Nephron (organoid): Measurements from ENCODE around the gene FTSJ3.
"Not testable (repeated sequence)": the region's sequence is repeated elsewhere in the genome, so short reads cannot be mapped to it uniquely, and the experiment has no call there.

Experiments used
- H3K27ac Mint-ChIP-seq, 3 experiments: 2 replicates each; pipeline ENCODE4 v1.8.0; 2020; ENCODE audit warnings: mixed read lengths in 3 of 3, mild to moderate bottlenecking in 2 of 3, moderate library complexity in 1 of 3
- H3K27me3 Mint-ChIP-seq: 2 replicates; pipeline ENCODE4 v1.8.0; 2021; ENCODE audit warnings: low read depth, mild to moderate bottlenecking, moderate library complexity, mixed read lengths
- H3K36me3 Mint-ChIP-seq: 2 replicates; pipeline ENCODE4 v1.8.0; 2020; ENCODE audit warnings: low read depth, mixed read lengths
- H3K4me1 Mint-ChIP-seq: 2 replicates; pipeline ENCODE4 v1.8.0; 2020; ENCODE audit warnings: mixed read lengths
- H3K4me3 Mint-ChIP-seq, 3 experiments: 2 replicates each; pipeline ENCODE4 v1.8.0; 2020; ENCODE audit warnings: mild to moderate bottlenecking in 3 of 3, mixed read lengths in 3 of 3, moderate library complexity in 2 of 3
- H3K9me3 Mint-ChIP-seq: 2 replicates; pipeline ENCODE4 v1.8.0; 2020; ENCODE audit warnings: mixed read lengths
- TF ChIP-seq, protein P1 (sequence below), 3 experiments: fragments of 200-600 bp; sonication (generic); IDR thresholded peaks; one replicate each; pipeline ENCODE4 v1.5.0; 2021; ENCODE audit warnings: antibody characterized with exemption in 3 of 3; ENCODE audit not compliant: unreplicated experiment in 3 of 3

Gene FTSJ3

DNA sequence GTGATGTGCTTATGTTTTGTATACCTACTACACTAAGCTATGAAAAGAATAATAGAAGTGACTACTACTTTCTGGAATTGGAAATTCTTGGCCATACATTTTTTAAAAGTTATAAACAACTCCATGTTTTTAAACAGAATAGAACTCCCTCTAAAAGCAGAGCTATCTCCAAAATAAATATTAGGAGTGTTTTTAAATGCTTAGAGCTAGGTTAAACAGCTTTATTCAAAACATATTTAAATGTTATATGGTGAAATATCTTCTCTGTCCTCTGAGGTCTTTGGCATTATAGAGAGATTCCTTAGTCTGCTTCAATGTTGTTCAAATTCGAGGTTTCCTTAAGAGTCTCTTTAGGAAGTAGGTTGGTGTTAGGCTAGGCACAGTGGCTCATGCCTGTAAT, 23.1 kb downstream of the FTSJ3 start:
- H3K27ac Mint-ChIP-seq, result no peak overlapping the region
- TF ChIP-seq, protein P1, sequence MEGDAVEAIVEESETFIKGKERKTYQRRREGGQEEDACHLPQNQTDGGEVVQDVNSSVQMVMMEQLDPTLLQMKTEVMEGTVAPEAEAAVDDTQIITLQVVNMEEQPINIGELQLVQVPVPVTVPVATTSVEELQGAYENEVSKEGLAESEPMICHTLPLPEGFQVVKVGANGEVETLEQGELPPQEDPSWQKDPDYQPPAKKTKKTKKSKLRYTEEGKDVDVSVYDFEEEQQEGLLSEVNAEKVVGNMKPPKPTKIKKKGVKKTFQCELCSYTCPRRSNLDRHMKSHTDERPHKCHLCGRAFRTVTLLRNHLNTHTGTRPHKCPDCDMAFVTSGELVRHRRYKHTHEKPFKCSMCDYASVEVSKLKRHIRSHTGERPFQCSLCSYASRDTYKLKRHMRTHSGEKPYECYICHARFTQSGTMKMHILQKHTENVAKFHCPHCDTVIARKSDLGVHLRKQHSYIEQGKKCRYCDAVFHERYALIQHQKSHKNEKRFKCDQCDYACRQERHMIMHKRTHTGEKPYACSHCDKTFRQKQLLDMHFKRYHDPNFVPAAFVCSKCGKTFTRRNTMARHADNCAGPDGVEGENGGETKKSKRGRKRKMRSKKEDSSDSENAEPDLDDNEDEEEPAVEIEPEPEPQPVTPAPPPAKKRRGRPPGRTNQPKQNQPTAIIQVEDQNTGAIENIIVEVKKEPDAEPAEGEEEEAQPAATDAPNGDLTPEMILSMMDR (IDR thresholded peaks at IDR 0.05; ENCODE audit: unreplicated experiment in 3 of 3), result no peak
- H3K4me3 Mint-ChIP-seq, result no peak overlapping the region
- H3K9me3 Mint-ChIP-seq, result no peaks in the 10 kb centered on the region
- no peaks in the 10 kb centered on the region for H3K27me3 Mint-ChIP-seq
- H3K4me1 Mint-ChIP-seq, result no peaks in the 10 kb centered on the region
- peaks cover 67% of the 10 kb centered on the region for H3K36me3 Mint-ChIP-seq

DNA sequence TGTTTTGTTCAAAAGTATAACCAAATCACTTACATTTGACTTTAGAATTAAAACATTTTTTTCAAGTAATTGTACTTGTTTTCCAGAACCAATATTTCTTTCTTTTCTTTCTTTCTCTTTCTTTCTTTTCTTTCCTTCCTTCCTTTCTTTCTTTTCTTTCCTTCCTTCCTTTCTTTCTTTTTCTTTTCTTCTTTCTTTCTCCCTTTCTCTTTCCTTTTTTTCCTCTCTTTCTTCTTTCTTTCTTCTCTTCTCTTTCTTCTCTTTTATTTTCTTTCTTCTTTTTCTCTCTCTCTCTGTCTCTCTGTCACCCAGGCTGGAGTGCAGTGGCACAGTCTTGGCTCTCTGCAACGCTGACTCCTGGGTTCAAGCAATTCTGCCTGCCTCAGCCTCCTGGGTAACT, 26.7 kb downstream of the FTSJ3 start:
- no peak overlapping the region for H3K27ac Mint-ChIP-seq
- H3K4me3 Mint-ChIP-seq, result no peak overlapping the region
- H3K9me3 Mint-ChIP-seq, result no peaks in the 10 kb centered on the region
- TF ChIP-seq, protein P1 (IDR thresholded peaks at IDR 0.05; ENCODE audit: unreplicated experiment in 3 of 3), result no peak
- H3K36me3 Mint-ChIP-seq, result peaks cover 66% of the 10 kb centered on the region
- H3K27me3 Mint-ChIP-seq, result no peaks in the 10 kb centered on the region
- H3K4me1 Mint-ChIP-seq, result no peaks in the 10 kb centered on the region

GRCh38 chr17:63798572-63799106, 28.8 kb downstream of the FTSJ3 start:
- TF ChIP-seq, protein P1 (IDR thresholded peaks at IDR 0.05; ENCODE audit: unreplicated experiment in 3 of 3), result no peak
- peaks cover 72% of the 10 kb centered on the region for H3K36me3 Mint-ChIP-seq

DNA sequence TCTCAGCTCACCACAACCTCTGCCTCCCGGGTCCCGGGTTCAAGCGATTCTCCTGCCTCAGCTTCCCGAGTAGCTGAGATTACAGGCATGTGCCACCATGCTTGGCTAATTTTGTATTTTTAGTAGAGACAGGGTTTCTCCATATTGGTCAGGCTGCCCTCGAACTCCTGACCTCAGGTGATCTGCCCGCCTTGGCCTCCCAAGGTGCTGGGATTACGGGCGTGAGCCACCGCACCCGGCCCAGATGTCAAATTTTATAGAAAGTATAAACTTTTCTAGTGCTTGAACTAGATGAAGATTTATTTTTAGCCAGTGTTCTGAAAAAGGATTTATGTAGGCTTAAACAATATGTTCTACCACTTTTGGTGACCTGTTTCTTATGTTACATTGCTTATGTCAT, 31.1 kb downstream of the FTSJ3 start:
- not testable (repeated sequence) for H3K4me3 Mint-ChIP-seq, H3K27ac Mint-ChIP-seq, H3K9me3 Mint-ChIP-seq, H3K4me1 Mint-ChIP-seq, H3K27me3 Mint-ChIP-seq
- H3K36me3 Mint-ChIP-seq, result peaks cover 78% of the 10 kb centered on the region

More at GRCh38 chr17:63798572-63799106, 28.8 kb downstream of the FTSJ3 start:
- Mint-ChIP-seq H3K9me3 (no peaks in the 10 kb centered on the region), H3K27me3 (no peaks in the 10 kb centered on the region), H3K4me1 (no peaks in the 10 kb centered on the region), H3K4me3 (no peak overlapping the region), H3K27ac (no peak overlapping the region)

- no peaks in the 10 kb centered on the region for H3K4me1 Mint-ChIP-seq
- H3K36me3 Mint-ChIP-seq, result peaks cover 60% of the 10 kb centered on the region
- no peak overlapping the region for H3K27ac Mint-ChIP-seq
- no peak overlapping the region for H3K4me3 Mint-ChIP-seq
- H3K9me3 Mint-ChIP-seq, result no peaks in the 10 kb centered on the region
- H3K27me3 Mint-ChIP-seq, result no peaks in the 10 kb centered on the region
- TF ChIP-seq, protein P1 (IDR thresholded peaks at IDR 0.05; ENCODE audit: unreplicated experiment in 3 of 3), result no peak
Observed at GRCh38 chr17:63792055-63792729, 35.3 kb downstream of the FTSJ3 start.

DNA sequence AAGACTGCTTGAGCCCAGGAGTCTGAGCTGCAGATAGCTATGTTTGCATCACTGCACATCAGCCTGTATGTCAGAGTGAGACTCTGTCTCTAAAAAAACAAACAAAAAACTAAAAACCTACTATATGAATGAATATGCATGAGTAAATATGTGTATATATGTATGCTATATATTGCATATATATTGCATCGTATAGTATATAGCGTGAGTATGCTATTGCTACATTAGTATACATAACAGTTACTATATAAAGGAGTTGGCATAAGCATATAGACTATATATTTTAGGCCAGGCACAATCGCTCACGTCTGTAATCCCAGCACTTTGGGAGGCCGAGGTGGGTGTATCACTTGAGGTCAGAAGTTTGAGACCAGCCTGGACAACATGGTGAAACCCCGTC, 37.4 kb downstream of the FTSJ3 start:
- Mint-ChIP-seq H3K4me3 (no peak overlapping the region), H3K27ac (no peak overlapping the region), H3K27me3 (no peaks in the 10 kb centered on the region), H3K4me1 (no peaks in the 10 kb centered on the region), H3K36me3 (peaks cover 47% of the 10 kb centered on the region), H3K9me3 (no peaks in the 10 kb centered on the region)
- TF ChIP-seq, protein P1 (IDR thresholded peaks at IDR 0.05; ENCODE audit: unreplicated experiment in 3 of 3), result no peak
